ENCODE measurements around the gene SLC22A25.
"Not testable (repeated sequence)": the region's sequence is repeated elsewhere in the genome, so short reads cannot be mapped to it uniquely, and the experiment has no call there.

The SLC22A25 gene

DNA sequence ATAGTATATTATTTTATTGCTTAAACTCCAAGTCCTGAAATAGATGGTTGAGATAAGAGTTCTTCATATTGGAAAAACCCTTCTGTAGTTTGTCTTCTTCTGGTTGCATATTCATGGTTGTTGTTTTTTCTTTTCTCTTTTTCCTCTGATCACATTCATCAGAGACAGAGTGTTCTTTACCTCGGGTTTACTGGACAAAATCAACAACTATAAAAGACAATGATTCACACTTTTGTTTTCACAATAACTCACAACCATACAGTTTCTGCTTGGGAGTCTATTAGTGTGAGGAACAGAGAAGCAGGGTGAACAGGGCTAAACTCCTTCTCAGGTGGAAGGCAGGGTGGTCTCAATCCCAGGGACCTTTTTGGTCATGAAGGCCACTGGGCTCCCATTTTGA lies 2.6 kb upstream of the SLC22A25 start:
- no peaks in the 10 kb centered on the region for H3K4me1 ChIP-seq (ENCODE audit: insufficient read depth, low read length)
- no peaks in the 10 kb centered on the region for H3K36me3 ChIP-seq (ENCODE audit: insufficient read depth, low read length)
- H3K27me3 ChIP-seq (ENCODE audit: insufficient read depth, low read length), result no peaks in the 10 kb centered on the region
- no peaks in the 10 kb centered on the region for H3K9me3 ChIP-seq (ENCODE audit: low read length)
- H2AFZ ChIP-seq (ENCODE audit: low read depth, low read length), result no peak overlapping the region
- no peak overlapping the region for H3K4me3 ChIP-seq (ENCODE audit: low read length)

DNA sequence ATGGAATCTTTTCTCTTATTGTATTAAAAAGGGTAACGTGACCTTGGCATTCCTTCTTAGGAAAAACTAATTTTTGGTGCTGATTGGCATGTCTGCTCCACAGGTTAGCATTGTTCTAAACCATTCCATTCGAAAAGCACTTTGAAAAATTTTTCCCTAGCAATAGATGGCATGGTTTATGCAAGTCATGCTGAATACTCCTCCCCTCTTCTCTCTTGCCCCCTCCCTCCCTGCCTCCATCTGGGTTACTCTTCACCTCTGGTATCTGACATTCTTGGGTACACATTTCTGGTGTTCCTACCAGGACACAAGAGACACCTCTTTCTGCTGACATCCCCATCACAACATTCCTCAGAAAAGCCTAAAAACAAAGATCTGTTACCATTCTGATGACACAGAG lies 1.5 kb upstream of the SLC22A25 start:
- Histone ChIP-seq H3K9me3 (ENCODE audit: low read length) (no peaks in the 10 kb centered on the region), H3K27me3 (ENCODE audit: insufficient read depth, low read length) (no peaks in the 10 kb centered on the region), H3K4me3 (ENCODE audit: low read length) (no peak overlapping the region), H3K4me1 (ENCODE audit: insufficient read depth, low read length) (no peaks in the 10 kb centered on the region), H2AFZ (ENCODE audit: low read depth, low read length) (no peak overlapping the region), H3K36me3 (ENCODE audit: insufficient read depth, low read length) (no peaks in the 10 kb centered on the region)

DNA sequence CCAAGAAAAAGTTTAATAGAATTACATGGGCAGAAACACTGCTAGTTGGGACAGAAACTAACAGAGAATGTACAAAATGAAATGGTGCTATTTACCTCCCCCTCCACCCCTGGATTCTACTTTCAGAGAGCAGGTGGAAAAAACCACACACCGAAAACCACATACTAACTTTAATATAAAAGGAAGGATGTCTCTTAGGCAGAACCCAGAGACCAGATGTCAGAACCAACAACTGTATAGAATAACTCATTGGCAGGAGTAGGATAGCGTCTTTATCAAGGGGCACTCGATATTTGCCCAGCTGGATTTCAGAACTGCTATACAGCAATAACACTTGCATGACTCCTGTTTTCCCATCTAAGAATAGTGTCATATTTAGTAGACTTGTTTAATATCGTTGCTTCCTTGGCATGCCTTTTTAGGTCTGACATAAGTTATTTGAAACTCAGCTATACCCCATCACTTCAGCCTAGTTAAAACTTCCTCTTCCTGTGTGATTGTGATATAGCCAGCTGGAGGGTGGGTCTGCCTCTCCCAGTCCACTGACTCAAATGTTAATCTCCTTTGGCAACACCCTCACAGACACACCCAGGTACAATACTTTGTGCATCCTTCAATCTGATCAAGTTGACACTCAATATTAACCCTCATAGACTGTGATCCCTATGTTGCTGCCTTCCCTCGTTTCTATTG lies 1.2 kb downstream of the SLC22A25 start:
- H3K27me3 ChIP-seq (ENCODE audit: insufficient read depth, low read length), result no peaks in the 10 kb centered on the region
- H3K9me3 ChIP-seq (ENCODE audit: low read length), result no peaks in the 10 kb centered on the region
- no peak overlapping the region for H2AFZ ChIP-seq (ENCODE audit: low read depth, low read length)
- H3K4me1 ChIP-seq (ENCODE audit: insufficient read depth, low read length), result no peaks in the 10 kb centered on the region
- no peaks in the 10 kb centered on the region for H3K36me3 ChIP-seq (ENCODE audit: insufficient read depth, low read length)
- H3K4me3 ChIP-seq (ENCODE audit: low read length), result no peak overlapping the region

DNA sequence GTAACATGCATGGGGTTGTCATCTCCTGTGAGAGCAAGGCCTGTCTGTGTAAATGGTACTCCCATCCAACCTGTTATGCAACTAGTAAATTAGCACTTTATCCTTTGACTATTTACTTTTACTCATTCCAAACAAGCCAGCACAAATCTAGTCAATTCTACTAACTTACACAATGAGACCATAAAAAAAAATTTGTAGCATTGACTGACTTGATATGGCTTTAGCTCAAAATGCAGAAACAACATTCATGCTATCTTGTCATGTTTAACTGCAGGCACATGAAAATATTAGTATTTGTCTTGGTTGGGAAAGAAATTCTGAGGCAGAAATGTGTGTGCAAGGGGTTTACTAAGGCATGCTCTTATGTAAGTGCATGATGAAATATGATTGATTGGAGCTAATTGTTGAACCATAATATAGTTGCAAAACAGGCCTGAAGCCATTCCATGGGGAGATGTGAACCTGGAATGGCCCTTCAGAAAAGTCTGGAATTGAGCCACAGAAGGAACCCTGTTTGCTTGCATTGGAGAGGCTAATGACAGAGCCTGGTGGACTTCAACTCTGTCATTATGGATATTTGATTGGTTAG lies 2.5 kb downstream of the SLC22A25 start:
- H3K9me3 ChIP-seq (ENCODE audit: low read length), result no peaks in the 10 kb centered on the region
- H3K27me3 ChIP-seq (ENCODE audit: insufficient read depth, low read length), result no peaks in the 10 kb centered on the region
- H3K36me3 ChIP-seq (ENCODE audit: insufficient read depth, low read length), result no peaks in the 10 kb centered on the region
- no peak overlapping the region for H3K4me3 ChIP-seq (ENCODE audit: low read length)
- H3K4me1 ChIP-seq (ENCODE audit: insufficient read depth, low read length), result no peaks in the 10 kb centered on the region
- no peak overlapping the region for H2AFZ ChIP-seq (ENCODE audit: low read depth, low read length)

DNA sequence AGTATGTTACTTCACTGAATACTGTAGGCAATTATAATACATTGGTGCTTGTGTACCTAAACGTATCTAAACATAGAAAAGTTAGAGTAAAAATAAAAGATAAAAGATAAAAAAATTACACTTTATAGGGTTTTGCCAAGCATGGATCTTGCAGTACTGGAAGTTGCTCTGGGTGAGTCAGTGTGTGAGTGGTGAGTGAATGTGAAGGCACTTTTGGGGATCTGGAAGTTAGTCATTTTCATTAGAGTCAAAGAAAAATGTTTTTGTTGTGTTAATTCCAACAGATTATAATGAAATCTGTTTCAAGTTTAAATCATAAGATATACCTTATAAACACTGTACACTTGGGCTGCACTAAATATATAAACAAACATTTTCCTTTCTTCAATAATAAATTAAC lies 3.3 kb downstream of the SLC22A25 start:
- no peaks in the 10 kb centered on the region for H3K4me1 ChIP-seq (ENCODE audit: insufficient read depth, low read length)
- no peaks in the 10 kb centered on the region for H3K36me3 ChIP-seq (ENCODE audit: insufficient read depth, low read length)
- no peak overlapping the region for H3K4me3 ChIP-seq (ENCODE audit: low read length)
- no peaks in the 10 kb centered on the region for H3K9me3 ChIP-seq (ENCODE audit: low read length)
- no peak overlapping the region for H2AFZ ChIP-seq (ENCODE audit: low read depth, low read length)
- H3K27me3 ChIP-seq (ENCODE audit: insufficient read depth, low read length), result no peaks in the 10 kb centered on the region

DNA sequence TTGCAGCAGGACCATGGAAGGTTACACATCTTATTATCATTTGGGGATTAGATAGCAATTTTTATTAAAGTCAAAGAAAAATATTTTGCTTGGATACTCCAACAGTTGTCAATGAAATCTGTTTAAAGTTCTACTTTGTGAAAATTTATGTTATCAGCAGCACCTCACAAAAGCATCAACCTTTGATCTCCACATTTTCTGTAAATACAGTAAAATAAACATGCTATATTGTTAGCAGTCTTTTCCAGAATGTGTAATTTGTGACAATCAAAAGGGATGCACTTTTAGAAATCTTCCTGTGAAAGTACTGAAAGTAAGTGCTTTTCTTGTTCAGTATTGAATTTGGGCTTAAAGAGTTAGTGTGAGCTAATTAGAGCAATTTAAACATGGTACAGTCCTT lies 4.1 kb downstream of the SLC22A25 start:
- no peaks in the 10 kb centered on the region for H3K36me3 ChIP-seq (ENCODE audit: insufficient read depth, low read length)
- no peaks in the 10 kb centered on the region for H3K9me3 ChIP-seq (ENCODE audit: low read length)
- no peak overlapping the region for H3K4me3 ChIP-seq (ENCODE audit: low read length)
- no peaks in the 10 kb centered on the region for H3K27me3 ChIP-seq (ENCODE audit: insufficient read depth, low read length)
- no peak overlapping the region for H2AFZ ChIP-seq (ENCODE audit: low read depth, low read length)
- H3K4me1 ChIP-seq (ENCODE audit: insufficient read depth, low read length), result no peaks in the 10 kb centered on the region

DNA sequence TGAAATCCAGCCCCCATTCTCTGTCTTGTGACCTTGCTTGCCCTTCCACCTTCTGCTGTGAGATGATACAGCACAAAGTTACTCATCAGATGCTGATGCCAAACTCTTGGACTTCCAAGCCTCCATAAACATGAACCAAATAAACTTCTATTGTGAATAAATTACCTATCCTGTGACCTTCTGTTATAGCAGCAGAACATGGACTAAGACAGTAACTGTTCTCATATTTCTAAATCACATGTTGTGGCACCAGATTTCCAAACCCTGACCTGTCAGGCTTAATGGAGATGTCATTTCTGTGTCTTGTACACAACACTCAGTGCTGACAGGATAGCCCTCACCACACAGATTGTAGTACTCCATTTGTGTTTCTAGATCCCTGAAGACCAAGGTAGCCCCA lies 6.0 kb downstream of the SLC22A25 start:
- Histone ChIP-seq H2AFZ (ENCODE audit: low read depth, low read length) (no peak overlapping the region), H3K9me3 (ENCODE audit: low read length) (no peaks in the 10 kb centered on the region), H3K4me3 (ENCODE audit: low read length) (no peak overlapping the region), H3K27me3 (ENCODE audit: insufficient read depth, low read length) (no peaks in the 10 kb centered on the region), H3K4me1 (ENCODE audit: insufficient read depth, low read length) (no peaks in the 10 kb centered on the region), H3K36me3 (ENCODE audit: insufficient read depth, low read length) (no peaks in the 10 kb centered on the region)

DNA sequence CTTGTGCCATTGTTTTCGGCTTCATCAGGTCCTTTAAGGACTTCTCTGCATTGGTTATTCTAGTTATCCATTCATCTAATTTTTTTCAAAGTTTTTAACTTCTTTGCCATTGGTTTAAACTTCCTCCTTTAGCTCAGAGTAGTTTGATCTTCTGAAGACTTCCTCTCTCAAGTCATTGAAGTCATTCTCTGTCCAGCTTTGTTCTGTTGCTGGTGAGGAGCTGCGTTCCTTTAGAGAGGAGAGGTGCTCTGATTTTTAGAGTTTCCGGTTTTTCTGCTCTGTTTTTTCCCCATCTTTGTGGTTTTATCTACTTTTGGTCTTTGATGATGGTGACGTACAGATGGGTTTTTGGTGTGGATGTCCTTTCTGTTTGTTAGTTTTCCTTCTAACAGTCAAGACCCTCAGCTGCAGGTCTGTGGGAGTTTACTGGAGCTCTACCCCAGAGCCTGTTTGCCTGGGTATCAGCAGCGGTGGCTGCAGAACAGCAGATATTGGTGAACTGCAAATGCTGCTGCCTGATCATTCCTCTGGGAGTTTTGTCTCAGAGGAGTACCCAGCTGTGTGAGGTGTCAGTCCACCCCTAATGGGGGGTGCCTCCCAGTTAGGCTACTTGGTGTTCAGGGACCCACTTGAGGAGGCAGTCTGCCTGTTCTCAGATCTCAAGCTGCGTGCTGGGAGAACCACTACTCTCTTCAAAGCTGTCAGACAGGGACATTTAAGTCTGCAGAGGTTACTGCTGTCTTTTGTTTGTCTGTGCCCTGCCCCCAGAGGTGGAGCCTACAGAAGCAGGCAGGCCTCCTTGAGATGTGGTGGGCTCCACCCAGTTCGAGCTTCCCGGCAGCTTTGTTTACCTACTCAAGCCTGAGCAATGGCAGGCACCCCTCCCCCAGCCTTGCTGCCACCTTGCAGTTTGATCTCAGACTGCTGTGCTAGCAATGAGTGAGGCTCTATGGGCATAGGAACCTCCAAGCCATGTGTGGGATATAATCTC lies 7.6 kb downstream of the SLC22A25 start:
- H3K27me3 ChIP-seq (ENCODE audit: insufficient read depth, low read length); H3K9me3 ChIP-seq (ENCODE audit: low read length); H2AFZ ChIP-seq (ENCODE audit: low read depth, low read length); H3K4me3 ChIP-seq (ENCODE audit: low read length); H3K36me3 ChIP-seq (ENCODE audit: insufficient read depth, low read length); H3K4me1 ChIP-seq (ENCODE audit: insufficient read depth, low read length): not testable (repeated sequence)

DNA sequence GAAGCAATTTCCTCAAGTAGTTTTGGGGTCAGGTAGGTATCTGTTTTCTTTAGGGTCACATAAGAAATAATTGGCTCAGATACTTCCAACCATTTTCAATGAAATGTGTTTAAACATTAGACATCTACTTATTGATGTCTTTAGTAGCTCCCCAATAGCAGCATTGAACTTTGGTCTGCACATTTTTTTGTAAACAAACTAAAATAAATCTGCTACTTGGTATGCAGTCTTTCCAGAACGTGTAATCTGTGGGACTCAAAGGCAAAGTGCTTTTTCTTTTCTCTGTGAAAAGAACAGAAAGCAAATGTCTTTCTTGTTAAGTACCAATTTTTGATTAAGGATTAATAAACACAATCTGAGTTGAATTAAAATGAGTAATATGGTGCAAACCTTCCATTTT lies 13.6 kb downstream of the SLC22A25 start:
- no peak overlapping the region for H3K4me3 ChIP-seq (ENCODE audit: low read length)
- H3K36me3 ChIP-seq (ENCODE audit: insufficient read depth, low read length), result no peaks in the 10 kb centered on the region
- no peak overlapping the region for H2AFZ ChIP-seq (ENCODE audit: low read depth, low read length)
- H3K4me1 ChIP-seq (ENCODE audit: insufficient read depth, low read length), result no peaks in the 10 kb centered on the region
- no peaks in the 10 kb centered on the region for H3K9me3 ChIP-seq (ENCODE audit: low read length)
- H3K27me3 ChIP-seq (ENCODE audit: insufficient read depth, low read length), result no peaks in the 10 kb centered on the region

DNA sequence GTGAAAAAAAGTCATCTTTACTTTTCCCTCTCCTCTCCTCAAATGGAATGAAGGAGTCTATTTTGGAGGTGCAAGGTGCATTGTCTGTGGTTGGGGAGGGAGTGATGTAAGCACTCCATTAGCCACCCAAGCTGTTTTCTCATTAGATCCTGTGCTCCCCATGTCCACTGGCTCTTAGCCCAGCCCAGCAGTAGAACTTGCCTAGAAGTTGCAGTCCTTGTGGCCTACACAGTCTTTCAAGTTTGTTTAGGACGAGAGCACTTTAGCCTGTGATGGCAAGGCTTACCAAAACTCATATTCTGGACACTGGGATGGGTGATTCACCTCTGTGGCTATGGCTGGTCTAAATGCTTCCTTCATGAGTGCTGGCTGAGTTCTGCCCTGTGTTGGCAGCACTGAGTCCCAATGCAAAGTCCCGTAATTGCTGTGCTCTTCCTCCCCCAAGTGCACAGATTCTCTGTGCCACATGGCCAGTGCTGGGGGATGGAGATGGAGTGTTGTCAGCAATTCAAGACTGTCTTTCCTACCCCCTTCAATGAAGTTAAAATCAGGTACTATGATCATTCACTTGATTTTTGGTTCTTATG lies 15.8 kb downstream of the SLC22A25 start:
- no peaks in the 10 kb centered on the region for H3K27me3 ChIP-seq (ENCODE audit: insufficient read depth, low read length)
- no peaks in the 10 kb centered on the region for H3K9me3 ChIP-seq (ENCODE audit: low read length)
- no peaks in the 10 kb centered on the region for H3K4me1 ChIP-seq (ENCODE audit: insufficient read depth, low read length)
- H2AFZ ChIP-seq (ENCODE audit: low read depth, low read length), result no peak overlapping the region
- H3K4me3 ChIP-seq (ENCODE audit: low read length), result no peak overlapping the region
- H3K36me3 ChIP-seq (ENCODE audit: insufficient read depth, low read length), result no peaks in the 10 kb centered on the region

DNA sequence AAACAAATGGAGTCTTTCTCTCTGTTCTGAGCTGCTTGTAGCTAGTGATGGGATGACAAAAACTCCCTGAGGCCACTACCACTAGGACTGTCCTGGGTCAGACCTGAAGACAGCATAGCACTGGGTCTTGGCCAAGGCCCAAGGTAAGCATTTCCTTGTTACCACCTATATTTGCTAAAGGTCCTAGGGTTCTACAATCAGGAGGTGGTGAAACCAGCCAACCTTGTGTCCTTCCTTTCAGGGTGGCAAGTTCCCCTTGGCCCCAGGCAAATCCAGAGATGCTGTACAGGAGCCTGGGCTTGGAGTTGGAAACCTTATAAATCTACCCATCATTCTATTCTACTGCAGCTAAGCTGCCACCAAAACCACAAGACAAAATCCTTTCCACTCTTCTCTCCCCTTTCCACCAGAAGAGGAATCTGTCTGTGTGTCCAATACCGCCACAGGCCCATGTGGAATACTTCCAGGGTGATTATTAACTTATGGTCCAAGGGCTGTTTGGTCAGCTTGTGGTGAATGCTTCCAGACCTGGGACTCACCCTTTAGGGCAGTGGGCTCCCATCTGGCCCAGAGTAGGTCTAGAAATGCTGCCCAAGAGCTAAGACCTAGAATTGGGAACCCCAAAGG lies 16.8 kb downstream of the SLC22A25 start:
- H3K4me1 ChIP-seq (ENCODE audit: insufficient read depth, low read length), result no peaks in the 10 kb centered on the region
- no peak overlapping the region for H2AFZ ChIP-seq (ENCODE audit: low read depth, low read length)
- no peaks in the 10 kb centered on the region for H3K27me3 ChIP-seq (ENCODE audit: insufficient read depth, low read length)
- H3K9me3 ChIP-seq (ENCODE audit: low read length), result no peaks in the 10 kb centered on the region
- H3K4me3 ChIP-seq (ENCODE audit: low read length), result no peak overlapping the region
- no peaks in the 10 kb centered on the region for H3K36me3 ChIP-seq (ENCODE audit: insufficient read depth, low read length)

DNA sequence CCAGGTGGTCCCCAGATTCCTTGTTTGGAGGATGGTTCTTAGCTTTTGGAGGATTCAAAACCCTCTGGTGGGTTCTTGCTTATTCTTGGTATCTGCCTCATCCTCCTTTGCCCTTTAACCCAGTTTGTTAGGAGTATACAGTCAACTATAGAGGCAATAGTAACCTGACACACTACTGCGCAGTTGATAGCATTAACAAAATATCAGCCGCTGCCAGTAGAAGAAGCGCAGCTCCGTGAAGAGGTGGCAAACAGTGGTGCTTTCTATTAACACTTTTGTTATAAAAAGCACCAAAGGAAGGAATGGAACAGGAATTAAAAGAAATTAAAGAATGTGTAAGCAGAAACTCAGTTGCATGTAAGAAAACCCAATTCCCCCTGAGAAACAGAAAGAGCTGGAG lies 29.3 kb downstream of the SLC22A25 start:
- Histone ChIP-seq H3K4me1 (ENCODE audit: insufficient read depth, low read length) (no peaks in the 10 kb centered on the region), H3K4me3 (ENCODE audit: low read length) (no peak overlapping the region), H2AFZ (ENCODE audit: low read depth, low read length) (no peak overlapping the region), H3K36me3 (ENCODE audit: insufficient read depth, low read length) (no peaks in the 10 kb centered on the region), H3K27me3 (ENCODE audit: insufficient read depth, low read length) (no peaks in the 10 kb centered on the region), H3K9me3 (ENCODE audit: low read length) (no peaks in the 10 kb centered on the region)

DNA sequence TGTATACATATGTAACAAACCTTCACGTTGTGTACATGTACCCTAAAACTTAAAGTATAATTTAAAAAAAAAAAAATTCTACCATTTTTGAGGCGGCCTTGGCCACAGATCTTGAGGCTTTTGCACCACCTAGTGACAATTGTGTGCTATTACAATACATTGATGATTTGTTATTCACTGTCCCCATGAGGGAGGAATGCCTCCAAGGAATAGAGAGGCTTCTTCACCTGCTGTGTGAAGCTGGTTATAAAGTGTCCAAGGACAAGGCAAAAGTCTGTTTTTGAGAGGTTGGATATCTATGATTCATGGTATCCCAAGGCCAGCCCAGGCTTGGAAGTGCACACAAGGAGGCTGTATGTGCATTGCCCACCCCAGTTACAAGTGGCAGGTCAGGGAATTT lies 30.7 kb downstream of the SLC22A25 start:
- H2AFZ ChIP-seq (ENCODE audit: low read depth, low read length), result no peak overlapping the region

More for the DNA sequence above, 30.7 kb downstream of the SLC22A25 start:
- Histone ChIP-seq H3K27me3 (ENCODE audit: insufficient read depth, low read length) (no peaks in the 10 kb centered on the region), H3K4me3 (ENCODE audit: low read length) (no peak overlapping the region), H3K36me3 (ENCODE audit: insufficient read depth, low read length) (no peaks in the 10 kb centered on the region), H3K4me1 (ENCODE audit: insufficient read depth, low read length) (no peaks in the 10 kb centered on the region), H3K9me3 (ENCODE audit: low read length) (no peaks in the 10 kb centered on the region)
